Measurements from ENCODE around the gene ITPRIP. TPM values are rescaled to one million over a fixed set of nuclear protein-coding genes. Genes with fewer than 3 reads are reported as not detected.

The ITPRIP gene
- total and polyA plus RNA-seq, 12 donors, result 17.5 to 87.2 (median 35.9) TPM

DNA sequence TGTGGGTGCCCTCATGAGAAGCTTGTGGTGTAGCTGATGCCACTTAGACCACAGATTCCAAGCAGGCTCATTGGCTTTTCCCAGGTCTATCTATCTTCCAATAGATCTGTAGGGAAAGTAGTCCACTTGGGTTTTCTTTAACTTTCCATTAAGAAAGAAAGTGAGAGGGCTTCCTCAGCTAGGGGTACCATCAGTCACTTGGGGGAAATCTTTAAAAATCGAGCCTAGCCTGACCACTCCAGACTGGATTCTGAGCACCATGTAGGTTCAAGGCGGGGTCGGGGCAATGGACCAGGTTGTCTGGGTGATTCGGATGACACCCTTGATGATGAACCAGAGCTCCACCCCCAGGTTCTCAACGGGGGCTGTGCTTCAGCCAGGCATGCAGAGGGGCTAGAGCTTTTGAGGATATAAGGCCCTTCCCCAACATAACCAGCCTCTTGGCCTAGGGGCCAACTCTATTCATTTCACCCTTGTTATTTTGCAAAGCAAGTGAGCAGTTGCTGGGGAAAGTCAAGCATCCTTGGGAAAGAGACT is 27.0 kb downstream of the ITPRIP start:
- ATAC-seq (no peak), DNase-seq (no peak)
- Histone ChIP-seq H3K9me3 (no peaks in the 10 kb centered on the region), H3K36me3 (peaks cover 9 to 75% (median 26%) of the 10 kb centered on the region in 9 donors), H3K27ac (peak overlapping the region; percentile 76 to 95 (median 86)), H3K4me1 (peaks cover 24 to 97% (median 72%) of the 10 kb centered on the region in 9 donors), H3K27me3 (no peaks in the 10 kb centered on the region), H3K4me3 (no peak overlapping the region)
- WGBS, 2 donors, result 83 to 84% methylated on average over 5 of the region's 5 CpGs
- intact Hi-C loops (cut with DNase I), result no loop called here
- TF ChIP-seq, protein P1, sequence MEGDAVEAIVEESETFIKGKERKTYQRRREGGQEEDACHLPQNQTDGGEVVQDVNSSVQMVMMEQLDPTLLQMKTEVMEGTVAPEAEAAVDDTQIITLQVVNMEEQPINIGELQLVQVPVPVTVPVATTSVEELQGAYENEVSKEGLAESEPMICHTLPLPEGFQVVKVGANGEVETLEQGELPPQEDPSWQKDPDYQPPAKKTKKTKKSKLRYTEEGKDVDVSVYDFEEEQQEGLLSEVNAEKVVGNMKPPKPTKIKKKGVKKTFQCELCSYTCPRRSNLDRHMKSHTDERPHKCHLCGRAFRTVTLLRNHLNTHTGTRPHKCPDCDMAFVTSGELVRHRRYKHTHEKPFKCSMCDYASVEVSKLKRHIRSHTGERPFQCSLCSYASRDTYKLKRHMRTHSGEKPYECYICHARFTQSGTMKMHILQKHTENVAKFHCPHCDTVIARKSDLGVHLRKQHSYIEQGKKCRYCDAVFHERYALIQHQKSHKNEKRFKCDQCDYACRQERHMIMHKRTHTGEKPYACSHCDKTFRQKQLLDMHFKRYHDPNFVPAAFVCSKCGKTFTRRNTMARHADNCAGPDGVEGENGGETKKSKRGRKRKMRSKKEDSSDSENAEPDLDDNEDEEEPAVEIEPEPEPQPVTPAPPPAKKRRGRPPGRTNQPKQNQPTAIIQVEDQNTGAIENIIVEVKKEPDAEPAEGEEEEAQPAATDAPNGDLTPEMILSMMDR (IDR thresholded peaks at IDR 0.05), result no peak

GRCh38 chr10:104309980-104310978 is 28.0 kb downstream of the ITPRIP start:
- peak; percentile 72 to 89 (median 84) for ATAC-seq
- Histone ChIP-seq H3K36me3 (peaks cover 6 to 66% (median 22%) of the 10 kb centered on the region in 9 donors), H3K4me3 (no peak overlapping the region), H3K27me3 (no peaks in the 10 kb centered on the region), H3K27ac (peak overlapping the region; percentile 76 to 95 (median 86)), H3K4me1 (peaks cover 28 to 100% (median 75%) of the 10 kb centered on the region in 9 donors), H3K9me3 (no peaks in the 10 kb centered on the region)
- TF ChIP-seq, protein P1 (IDR thresholded peaks at IDR 0.05), result no peak
- peak; percentile 73 to 79 for DNase-seq
- WGBS, 2 donors, result 48% methylated on average over 15 of the region's 15 CpGs
- intact Hi-C loops (cut with DNase I), result loop anchor here in 5 of 10 donors (1.0 to 5.0 kb wide), 3 partner anchors 29 to 37 kb away; no protein-coding TSS in a partner anchor

GRCh38 chr10:104308439-104308903 is 29.8 kb downstream of the ITPRIP start:
- Histone ChIP-seq H3K36me3 (peaks cover 0 to 47% (median 4%) of the 10 kb centered on the region in 9 donors), H3K27me3 (no peaks in the 10 kb centered on the region), H3K4me1 (peaks cover 25 to 100% (median 75%) of the 10 kb centered on the region in 9 donors), H3K4me3 (no peak overlapping the region), H3K27ac (peak overlapping the region in 8 of 10 donors; percentile 8 to 95 (median 86)), H3K9me3 (no peaks in the 10 kb centered on the region)
- DNase-seq, result no peak
- WGBS, 2 donors, result 77 to 83% methylated on average over 4 of the region's 4 CpGs
- intact Hi-C loops (cut with DNase I), result loop anchor here in 4 of 10 donors (5.0 kb wide), 2 partner anchors 34 to 39 kb away; no protein-coding TSS in a partner anchor
- ATAC-seq, result no peak
- TF ChIP-seq, protein P1 (IDR thresholded peaks at IDR 0.05), result no peak

Data from heart right ventricle (tissue), 16 donors.